HepG2 (cell line): ENCODE measurements around the gene CLIP2.

Experiments
- EED ChIP-seq: sonication (generic); formaldehyde crosslinking; IDR thresholded peaks from 2 replicates; pipeline ENCODE4 v1.5.0; 2020; ENCODE audit warnings: mild to moderate bottlenecking, missing genetic modification reagents
- EP300 ChIP-seq, 3 experiments: sonication (generic) in 1 of 3; formaldehyde crosslinking in 1 of 3; IDR thresholded peaks; 2 replicates each; pipeline versions ENCODE4 v1.5.1 to v1.6.1; 2011 to 2020; ENCODE audit warnings: low read depth in 2 of 3, low read length in 2 of 3, borderline replicate concordance in 1 of 3, improper control_type of control experiment in 1 of 3, mild to moderate bottlenecking in 1 of 3, missing genetic modification reagents in 1 of 3, moderate library complexity in 1 of 3
- NFAT5 ChIP-seq: sonication (generic); formaldehyde crosslinking; IDR thresholded peaks from 2 replicates; pipeline ENCODE4 v1.4.0; 2020; ENCODE audit warnings: missing genetic modification reagents
- POLR2A ChIP-seq, 2 experiments: IDR thresholded peaks; 2 replicates each; pipeline ENCODE4 v1.6.1; 2011; ENCODE audit warnings: low read depth in 2 of 2, low read length in 2 of 2, mild to moderate bottlenecking in 1 of 2, moderate library complexity in 1 of 2; ENCODE audit not compliant: insufficient read depth in 1 of 2
- RFXANK ChIP-seq: IDR thresholded peaks from 2 replicates; pipeline ENCODE4 v1.6.1; 2016
- TFDP2 ChIP-seq: sonication (generic); formaldehyde crosslinking; IDR thresholded peaks from 2 replicates; pipeline ENCODE4 v1.4.0; 2020; ENCODE audit warnings: missing genetic modification reagents
- TRIM24 ChIP-seq: sonication (generic); formaldehyde crosslinking; IDR thresholded peaks from 2 replicates; pipeline ENCODE4 v1.8.0; 2022; ENCODE audit warnings: mild to moderate bottlenecking, missing genetic modification reagents
- ZNF577 ChIP-seq: sonication (generic); formaldehyde crosslinking; IDR thresholded peaks from 2 replicates; pipeline ENCODE4 v1.4.0; 2020; ENCODE audit warnings: mild to moderate bottlenecking, low read depth, missing genetic modification reagents, borderline replicate concordance

- no peak for TF ChIP-seq EP300 (IDR thresholded peaks at IDR 0.05; ENCODE audit: low read depth in 2 of 2, low read length in 2 of 2)
- no peak for TF ChIP-seq EP300 (CRISPR knock-in tag; IDR thresholded peaks at IDR 0.05; ENCODE audit: borderline replicate concordance)
- no peak for TF ChIP-seq ZNF577
- TF ChIP-seq RFXANK (CRISPR knock-in tag): no peak
- TF ChIP-seq NFAT5 (CRISPR knock-in tag): no peak
- no peak for TF ChIP-seq TRIM24 (CRISPR knock-in tag)
- TF ChIP-seq TFDP2 (CRISPR knock-in tag): no peak
- no peak for TF ChIP-seq EED (CRISPR knock-in tag)
- no peak for TF ChIP-seq POLR2A (IDR thresholded peaks at IDR 0.05; ENCODE audit: insufficient read depth in 1 of 2, low read depth in 2 of 2, low read length in 2 of 2)
Measured at GRCh38 chr7:74324531-74325209, 35.5 kb downstream of the CLIP2 start.
